T-helper 1 cell treated with Interleukin-12 subunit alpha and Interleukin-12 subunit beta and Interleukin-4 antibody, amounts not matched to agents 30 μg/mL and 1 μg/mL, for 36 hours (primary cell): ENCODE results near the gene ITGBL1.

Experiments
- H3K27ac Mint-ChIP-seq: one replicate; pipeline ENCODE4 v1.8.0; 2021; ENCODE audit warnings: mild to moderate bottlenecking, mixed read lengths
- H3K27me3 Mint-ChIP-seq: one replicate; pipeline ENCODE4 v1.8.0; 2021; ENCODE audit warnings: low read depth, mixed read lengths
- H3K36me3 Mint-ChIP-seq: one replicate; pipeline ENCODE4 v1.8.0; 2021; ENCODE audit warnings: low read depth, mixed read lengths
- H3K4me1 Mint-ChIP-seq: one replicate; pipeline ENCODE4 v1.8.0; 2021; ENCODE audit warnings: low read depth, mixed read lengths
- H3K4me3 Mint-ChIP-seq: one replicate; pipeline ENCODE4 v1.8.0; 2021; ENCODE audit warnings: mild to moderate bottlenecking, moderate library complexity, mixed read lengths
- H3K9me3 Mint-ChIP-seq: one replicate; pipeline ENCODE4 v1.8.0; 2021; ENCODE audit warnings: mixed read lengths

ITGBL1 gene

DNA sequence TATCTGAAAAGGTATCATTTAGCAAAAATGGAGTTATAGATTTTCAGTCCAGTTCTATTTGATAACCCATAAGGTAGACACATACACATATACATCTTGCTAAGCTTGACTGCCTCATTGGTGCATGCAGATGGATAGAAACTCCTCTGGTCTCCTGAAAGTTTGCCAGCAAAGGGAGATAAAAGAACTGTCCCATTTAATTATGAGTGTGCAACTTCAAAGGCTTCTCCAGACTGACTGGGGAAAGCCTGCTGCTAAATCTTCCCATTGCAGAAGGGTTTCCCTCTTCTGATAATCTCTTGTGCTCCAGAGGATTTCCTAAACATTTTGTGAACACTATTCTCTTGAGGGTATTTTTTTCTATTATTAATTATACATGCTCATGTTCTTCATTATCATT, 131.9 kb downstream of the ITGBL1 start:
- H3K27me3 Mint-ChIP-seq, result no peaks in the 10 kb centered on the region
- no peaks in the 10 kb centered on the region for H3K36me3 Mint-ChIP-seq
- H3K4me1 Mint-ChIP-seq, result no peaks in the 10 kb centered on the region

DNA sequence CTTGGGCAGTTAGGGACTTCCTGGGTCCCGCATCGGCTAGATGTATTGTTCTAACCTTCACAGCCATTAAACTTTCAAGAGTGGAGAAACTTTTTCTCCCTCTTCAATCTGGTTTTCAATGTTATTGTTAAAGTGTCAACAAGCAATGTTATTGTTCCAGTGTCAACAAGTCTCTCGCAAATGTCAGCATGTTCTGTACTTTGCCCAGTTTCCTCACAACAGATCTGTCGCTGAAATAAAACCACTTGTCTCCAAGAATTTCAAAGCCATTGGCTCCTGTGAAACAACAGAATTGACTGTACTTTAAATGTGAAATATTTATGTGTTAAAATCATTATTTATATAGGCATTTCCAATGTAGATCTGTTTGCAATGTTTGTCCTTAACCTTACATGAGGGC, 138.0 kb downstream of the ITGBL1 start:
- H3K36me3 Mint-ChIP-seq, result no peaks in the 10 kb centered on the region
- peaks cover 6% of the 10 kb centered on the region for H3K9me3 Mint-ChIP-seq
- no peaks in the 10 kb centered on the region for H3K4me1 Mint-ChIP-seq
- no peaks in the 10 kb centered on the region for H3K27me3 Mint-ChIP-seq
- H3K4me3 Mint-ChIP-seq, result no peak overlapping the region
- no peak overlapping the region for H3K27ac Mint-ChIP-seq

More for the DNA sequence above, 131.9 kb downstream of the ITGBL1 start:
- Mint-ChIP-seq H3K4me3 (no peak overlapping the region), H3K9me3 (no peaks in the 10 kb centered on the region), H3K27ac (no peak overlapping the region)

DNA sequence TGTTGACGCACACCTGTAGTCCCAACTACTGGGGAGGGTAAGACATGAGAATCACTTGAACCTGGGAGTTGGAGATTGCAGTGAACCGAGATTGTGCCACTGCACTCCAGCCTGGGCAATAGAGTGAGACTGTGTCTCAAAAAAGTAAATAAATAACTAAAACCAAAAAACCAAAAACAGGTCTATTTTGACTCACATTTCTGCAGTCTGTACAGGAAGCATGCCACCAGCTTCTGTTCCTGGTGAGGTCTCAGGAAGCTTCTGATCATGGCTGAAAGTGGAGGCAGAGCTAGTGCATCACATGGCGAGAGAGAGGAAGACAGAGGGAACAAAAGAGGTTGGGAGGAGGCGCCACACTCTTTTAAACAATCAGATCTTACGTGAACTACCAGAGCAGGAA, 142.5 kb downstream of the ITGBL1 start:
- Mint-ChIP-seq H3K27me3 (no peaks in the 10 kb centered on the region), H3K4me1 (no peaks in the 10 kb centered on the region), H3K27ac (no peak overlapping the region), H3K4me3 (no peak overlapping the region), H3K9me3 (peaks cover 6% of the 10 kb centered on the region), H3K36me3 (no peaks in the 10 kb centered on the region)

DNA sequence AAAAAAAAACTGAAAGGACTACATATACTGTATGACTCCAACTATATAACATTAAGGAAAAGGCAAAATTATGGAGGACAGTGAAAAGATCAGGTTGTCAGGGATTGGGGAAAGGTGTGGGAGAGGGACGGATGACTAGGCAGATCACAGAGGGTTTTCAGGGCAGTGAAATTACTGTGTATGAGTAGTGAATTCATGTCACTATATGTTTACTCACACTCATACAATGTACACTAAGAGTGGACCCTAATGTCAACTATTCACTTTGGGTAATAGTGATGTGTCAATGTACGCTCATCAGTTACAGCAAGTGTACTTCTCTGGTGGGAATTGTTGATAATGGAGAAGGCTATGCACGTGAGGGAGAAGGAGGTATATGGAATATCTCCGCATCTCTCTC, 144.3 kb downstream of the ITGBL1 start:
- Mint-ChIP-seq H3K27ac (no peak overlapping the region), H3K4me1 (no peaks in the 10 kb centered on the region), H3K27me3 (no peaks in the 10 kb centered on the region), H3K36me3 (no peaks in the 10 kb centered on the region), H3K9me3 (peaks cover 6% of the 10 kb centered on the region), H3K4me3 (no peak overlapping the region)

DNA sequence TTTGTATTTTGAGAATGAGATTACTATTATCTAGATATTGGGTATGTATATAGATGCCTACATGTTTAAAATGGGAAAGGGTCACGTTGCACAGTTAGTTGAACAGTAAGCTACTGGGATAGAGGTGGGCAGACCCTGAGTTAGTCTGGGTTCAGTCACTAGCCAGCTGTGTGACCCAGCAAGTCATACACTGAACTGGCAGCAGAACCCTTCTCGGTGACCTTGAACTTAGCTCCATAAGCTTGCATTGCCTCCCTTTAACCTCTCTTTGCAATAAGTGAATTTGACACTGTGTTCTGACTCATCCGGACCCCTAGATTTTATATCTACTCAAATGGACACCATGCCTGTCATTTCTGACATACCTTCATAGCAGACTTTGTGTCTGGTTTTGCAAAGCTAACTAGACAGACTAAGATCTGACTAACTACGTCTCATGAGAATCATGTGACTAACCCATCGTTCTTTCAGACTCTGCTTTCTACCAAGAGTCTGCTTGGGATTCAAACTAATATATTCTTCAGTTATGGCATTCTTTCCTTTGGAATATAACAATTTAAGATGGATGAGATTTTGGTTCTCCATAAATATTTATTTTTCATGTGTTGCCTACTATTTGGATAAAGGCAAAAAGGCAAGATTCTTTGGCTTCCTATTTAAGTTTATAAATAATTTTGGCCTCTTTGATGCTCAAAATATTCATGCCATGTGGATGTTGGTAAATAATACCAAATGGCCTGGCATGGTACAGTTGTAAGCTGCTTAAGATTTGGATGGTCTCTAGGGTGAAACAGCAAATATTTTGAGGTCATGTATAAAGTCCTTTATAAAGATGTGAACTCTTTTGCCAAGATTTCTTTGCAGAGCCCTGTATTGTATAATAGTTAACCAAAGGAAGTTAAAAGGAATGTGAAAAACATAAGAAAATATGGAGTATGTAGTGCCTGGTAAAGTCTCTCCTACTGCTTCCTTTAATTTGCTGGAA, 159.3 kb downstream of the ITGBL1 start:
- Mint-ChIP-seq H3K9me3 (no peaks in the 10 kb centered on the region), H3K27ac (no peak overlapping the region), H3K4me1 (no peaks in the 10 kb centered on the region), H3K4me3 (no peak overlapping the region), H3K27me3 (peaks cover 4% of the 10 kb centered on the region), H3K36me3 (no peaks in the 10 kb centered on the region)

DNA sequence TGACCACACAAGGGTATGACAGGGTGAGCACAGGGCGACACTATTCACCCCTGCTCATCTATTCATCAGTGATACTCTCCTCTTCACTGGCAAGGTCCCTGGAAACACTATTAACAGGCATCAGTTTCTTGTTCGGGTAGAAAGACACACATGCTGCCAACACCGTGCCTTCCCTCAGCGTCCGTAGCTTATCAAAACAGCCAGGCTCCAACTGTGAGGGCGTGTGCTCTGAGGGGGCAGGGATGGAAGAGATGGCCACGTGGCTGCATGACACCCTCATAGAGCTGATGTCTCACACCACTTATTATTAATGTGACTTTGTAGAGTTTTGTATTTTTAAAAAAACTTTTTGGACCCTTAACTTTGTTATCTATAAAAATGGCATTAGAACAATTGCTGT, 160.3 kb downstream of the ITGBL1 start:
- no peak overlapping the region for H3K4me3 Mint-ChIP-seq
- H3K4me1 Mint-ChIP-seq, result no peaks in the 10 kb centered on the region
- H3K27ac Mint-ChIP-seq, result no peak overlapping the region
- H3K36me3 Mint-ChIP-seq, result no peaks in the 10 kb centered on the region
- H3K27me3 Mint-ChIP-seq, result peaks cover 4% of the 10 kb centered on the region
- no peaks in the 10 kb centered on the region for H3K9me3 Mint-ChIP-seq

DNA sequence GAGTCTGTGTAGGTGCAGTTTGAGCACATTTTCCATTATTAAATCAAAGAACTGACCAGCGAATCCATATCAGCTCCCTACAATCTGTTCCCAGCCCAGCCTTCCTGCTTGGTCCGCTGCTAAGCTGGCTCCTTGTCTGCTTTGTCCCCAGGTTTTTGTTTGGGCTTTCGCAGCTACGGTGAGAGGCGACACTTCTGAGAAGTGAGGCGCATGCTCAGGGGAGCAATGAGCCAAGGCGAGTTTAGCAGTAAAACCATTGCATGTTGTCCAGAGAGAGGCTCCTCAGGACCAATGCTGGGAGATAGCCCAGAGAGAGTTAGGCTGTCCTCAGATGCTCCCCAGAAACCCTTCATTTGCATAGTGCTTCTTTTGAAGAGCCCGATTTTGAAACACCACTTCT, 162.0 kb downstream of the ITGBL1 start:
- no peak overlapping the region for H3K27ac Mint-ChIP-seq
- H3K27me3 Mint-ChIP-seq, result peaks cover 4% of the 10 kb centered on the region
- no peak overlapping the region for H3K4me3 Mint-ChIP-seq
- H3K36me3 Mint-ChIP-seq, result no peaks in the 10 kb centered on the region
- no peaks in the 10 kb centered on the region for H3K4me1 Mint-ChIP-seq
- H3K9me3 Mint-ChIP-seq, result no peaks in the 10 kb centered on the region

DNA sequence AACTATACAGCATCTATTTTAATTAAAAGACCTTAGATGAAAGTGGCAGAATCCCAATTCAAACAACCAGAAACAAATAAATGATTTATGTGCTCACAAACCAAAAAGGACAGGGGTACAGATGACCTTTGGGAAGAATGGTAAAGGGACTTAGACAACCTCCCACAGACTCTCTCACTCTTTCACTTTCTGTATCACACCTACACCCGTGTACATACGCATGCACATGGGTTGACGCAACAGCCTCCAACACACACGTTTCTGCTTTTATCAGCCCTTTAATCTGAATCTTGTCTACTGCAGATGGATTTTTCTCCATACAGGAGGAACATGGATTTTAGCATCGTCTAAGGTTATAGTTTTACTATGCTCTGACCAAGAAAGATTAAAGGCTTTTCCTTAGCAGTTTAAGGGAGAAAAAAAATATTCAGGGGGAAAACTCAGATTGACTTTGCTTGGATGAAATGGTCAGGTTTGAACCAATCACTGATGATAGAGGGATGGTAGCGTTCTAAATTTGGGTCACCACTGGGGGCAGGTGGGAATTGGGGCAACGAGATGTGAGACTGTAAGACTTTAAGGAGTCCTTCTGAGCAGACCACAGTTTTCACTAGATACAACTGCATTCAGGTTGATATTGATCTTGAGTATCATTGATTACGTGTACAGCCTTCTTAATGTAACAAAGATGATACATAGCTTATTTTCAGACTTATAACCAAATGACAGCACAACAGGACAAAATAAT, 166.1 kb downstream of the ITGBL1 start:
- no peak overlapping the region for H3K4me3 Mint-ChIP-seq

DNA sequence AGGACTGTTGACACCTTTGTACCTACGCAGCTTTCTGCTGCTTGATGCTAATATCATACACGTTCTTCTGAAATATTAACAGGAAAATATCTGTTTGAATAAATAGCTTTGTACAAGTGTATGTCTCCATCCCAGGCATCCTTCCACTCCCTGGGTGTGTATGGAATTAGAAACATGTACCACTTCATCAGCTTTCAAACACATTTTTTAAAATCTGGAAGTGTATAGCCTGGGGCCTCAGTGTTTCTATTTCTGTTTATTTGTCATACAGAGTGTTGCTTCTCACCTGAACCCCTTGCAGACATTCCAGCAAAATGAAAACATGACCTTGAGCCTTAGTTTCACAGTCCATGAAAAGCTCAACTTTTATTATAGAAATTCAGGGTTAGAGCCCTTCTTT, 168.6 kb downstream of the ITGBL1 start:
- Mint-ChIP-seq H3K9me3 (no peaks in the 10 kb centered on the region), H3K4me1 (peaks cover 3% of the 10 kb centered on the region), H3K27ac (no peak overlapping the region), H3K4me3 (no peak overlapping the region), H3K36me3 (no peaks in the 10 kb centered on the region), H3K27me3 (peaks cover 6% of the 10 kb centered on the region)

More for the DNA sequence above, 166.1 kb downstream of the ITGBL1 start:
- Mint-ChIP-seq H3K4me1 (no peaks in the 10 kb centered on the region), H3K27me3 (peaks cover 10% of the 10 kb centered on the region), H3K36me3 (no peaks in the 10 kb centered on the region), H3K9me3 (no peaks in the 10 kb centered on the region), H3K27ac (no peak overlapping the region)

DNA sequence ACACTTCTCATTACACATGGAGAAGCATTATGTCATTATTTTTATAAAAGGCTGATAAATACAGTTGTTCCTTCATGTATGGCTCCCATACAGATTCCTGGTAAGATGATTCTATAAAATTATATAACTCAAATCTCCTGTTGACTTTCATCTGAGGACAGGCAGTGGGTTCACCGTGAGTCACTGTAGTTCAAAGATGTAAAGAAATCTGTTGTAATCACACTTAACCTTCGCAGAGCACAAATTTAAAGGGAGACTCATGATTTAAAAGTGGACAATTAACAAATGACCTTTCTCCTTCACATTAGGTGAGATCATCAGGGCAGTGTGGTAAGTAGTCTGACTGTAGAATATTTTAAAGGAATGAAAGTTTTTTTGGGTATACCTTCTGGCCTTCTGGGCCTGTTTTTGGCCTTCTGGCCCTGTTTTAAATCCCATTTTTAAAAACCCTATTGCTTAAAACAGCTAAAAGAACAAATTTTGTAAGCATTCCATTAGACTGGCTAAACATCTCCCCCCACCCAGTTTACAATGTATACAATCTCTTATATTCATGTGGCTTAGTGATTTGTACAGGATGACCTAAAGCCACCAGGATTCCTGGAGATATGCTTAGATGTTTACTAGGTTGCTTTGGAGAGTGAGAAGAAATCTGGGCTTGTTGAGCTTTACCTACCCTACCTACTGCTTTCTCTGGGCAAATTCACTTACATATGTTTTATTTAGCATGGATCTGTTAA, 171.2 kb downstream of the ITGBL1 start:
- H3K9me3 Mint-ChIP-seq, result no peaks in the 10 kb centered on the region
- H3K27me3 Mint-ChIP-seq, result peaks cover 6% of the 10 kb centered on the region
- no peaks in the 10 kb centered on the region for H3K36me3 Mint-ChIP-seq
- no peak overlapping the region for H3K4me3 Mint-ChIP-seq
- no peak overlapping the region for H3K27ac Mint-ChIP-seq
- peaks cover 18% of the 10 kb centered on the region for H3K4me1 Mint-ChIP-seq

DNA sequence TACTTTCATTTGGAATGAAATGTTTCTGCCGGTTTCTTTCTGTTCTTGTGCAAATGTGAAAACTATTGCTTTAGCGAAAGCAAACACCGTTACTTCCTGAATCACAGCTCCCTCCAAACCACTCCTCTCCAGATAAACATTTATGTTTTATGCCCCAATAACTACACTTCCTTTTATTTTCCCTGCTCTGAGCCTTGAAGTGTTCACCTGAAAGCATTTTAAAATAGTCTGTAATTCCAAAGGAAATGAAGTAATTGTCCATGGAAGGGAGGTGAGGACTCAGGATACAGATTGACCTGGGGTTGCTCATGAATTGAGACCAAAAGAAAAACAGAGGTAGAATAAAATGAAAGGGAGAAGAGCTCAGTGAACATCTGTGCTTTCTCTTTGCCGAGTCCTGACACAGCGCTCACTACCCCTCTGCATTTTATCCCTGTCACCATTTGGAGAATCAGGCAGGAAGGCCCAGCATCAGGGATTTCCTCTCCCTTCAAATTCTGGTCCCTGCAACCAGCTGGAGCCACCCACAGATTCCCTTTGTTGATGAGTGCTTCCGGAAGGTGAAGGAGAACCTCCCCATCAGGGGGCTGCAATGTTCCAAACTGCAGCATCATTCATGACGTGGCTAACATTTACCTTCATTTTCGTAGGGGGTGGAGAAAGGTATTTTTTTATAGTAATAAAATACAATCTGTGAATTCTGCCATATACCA, 171.9 kb downstream of the ITGBL1 start:
- H3K9me3 Mint-ChIP-seq, result no peaks in the 10 kb centered on the region
- no peak overlapping the region for H3K4me3 Mint-ChIP-seq
- no peaks in the 10 kb centered on the region for H3K36me3 Mint-ChIP-seq
- H3K27me3 Mint-ChIP-seq, result peaks cover 10% of the 10 kb centered on the region
- no peak overlapping the region for H3K27ac Mint-ChIP-seq
- peaks cover 18% of the 10 kb centered on the region for H3K4me1 Mint-ChIP-seq

DNA sequence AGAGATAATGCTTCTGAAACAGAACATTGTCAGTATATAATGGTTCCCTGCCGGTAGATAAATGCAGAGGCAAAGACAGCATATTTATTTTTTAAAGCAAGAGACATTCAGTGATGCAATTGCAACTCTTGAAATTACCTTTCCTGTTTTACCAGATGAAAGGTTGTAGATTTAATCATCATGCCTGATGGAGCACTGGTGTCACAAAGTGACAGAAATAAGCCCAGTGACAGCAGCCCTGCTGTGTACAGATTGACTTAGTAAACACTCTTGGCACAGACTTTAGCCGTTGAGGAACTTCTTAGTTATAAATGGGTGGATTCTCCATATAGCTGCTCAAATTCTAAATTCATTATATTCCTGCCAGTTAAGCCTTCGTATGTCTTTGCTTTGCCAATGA, 172.5 kb downstream of the ITGBL1 start:
- Mint-ChIP-seq H3K27me3 (peaks cover 10% of the 10 kb centered on the region), H3K4me3 (no peak overlapping the region), H3K9me3 (no peaks in the 10 kb centered on the region), H3K36me3 (no peaks in the 10 kb centered on the region), H3K27ac (no peak overlapping the region), H3K4me1 (peaks cover 18% of the 10 kb centered on the region)

DNA sequence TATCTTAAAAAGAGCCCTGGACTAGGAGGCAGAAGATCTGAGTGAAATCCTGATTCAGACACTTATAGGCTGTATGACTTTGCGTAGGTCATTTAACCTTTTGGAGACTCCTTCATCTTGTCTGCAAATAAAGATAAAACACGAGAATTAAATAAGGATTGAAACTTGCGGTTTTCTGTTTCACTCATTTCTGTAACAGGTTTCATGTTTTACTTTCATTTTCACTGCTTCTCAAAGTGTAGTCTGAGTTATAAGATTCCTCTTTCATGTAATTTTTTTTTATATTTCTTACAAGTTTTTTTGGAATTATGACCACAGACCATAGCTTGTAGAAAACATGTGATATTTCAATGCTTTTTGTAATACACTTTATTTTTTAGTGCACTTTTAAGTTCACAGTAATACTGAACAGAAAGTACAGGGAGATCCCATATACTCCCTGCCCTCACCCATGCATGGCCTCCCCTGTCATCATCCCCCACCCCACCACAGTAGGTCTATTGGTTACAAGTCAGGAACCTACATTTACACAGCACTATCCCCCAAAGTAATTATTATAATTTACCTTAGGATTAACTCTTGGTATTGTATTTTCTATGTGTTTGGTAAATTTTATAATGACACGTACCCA, 174.6 kb downstream of the ITGBL1 start:
- no peaks in the 10 kb centered on the region for H3K36me3 Mint-ChIP-seq
- peak overlapping the region; percentile 58 for H3K27ac Mint-ChIP-seq
- no peaks in the 10 kb centered on the region for H3K9me3 Mint-ChIP-seq
- peaks cover 18% of the 10 kb centered on the region for H3K4me1 Mint-ChIP-seq
- peak overlapping the region; percentile 28 for H3K4me3 Mint-ChIP-seq
- H3K27me3 Mint-ChIP-seq, result peaks cover 18% of the 10 kb centered on the region
